ENCODE measurements around the gene PIGU. TPM values are rescaled to one million over a fixed set of nuclear protein-coding genes. Genes with fewer than 3 reads are reported as not detected.

Gene PIGU
- total and polyA plus RNA-seq, 2 of the 13 experiments (the other 11 are each of a cell fraction or from before 2014, with no cell fraction given) = 45.5 to 231 TPM

GRCh38 chr20:34717230-34718095 lies 40.6 kb upstream of the PIGU start (continued):
- no peak for TF ChIP-seq GABPA (IDR thresholded peaks at IDR 0.05; ENCODE audit: low read depth, low read length)
- no peak for TF ChIP-seq GABPA (CRISPR knock-in tag; IDR thresholded peaks at IDR 0.05; ENCODE audit: low read depth)
- no peak for TF ChIP-seq ZNF335 (CRISPR knock-in tag; IDR thresholded peaks at IDR 0.05)
- no peak for TF ChIP-seq ZNF615 (CRISPR knock-in tag; IDR thresholded peaks at IDR 0.05; ENCODE audit: borderline replicate concordance)
- no peak for TF ChIP-seq ZIK1 (CRISPR knock-in tag; IDR thresholded peaks at IDR 0.05; ENCODE audit: borderline replicate concordance, low read depth)
- TF ChIP-seq ADNP (CRISPR knock-in tag; IDR thresholded peaks at IDR 0.05) = 0 out of 2 replicates have a peak, but pooled peaks have one; percentile 29
- no peak for TF ChIP-seq ZNF572 (CRISPR knock-in tag; IDR thresholded peaks at IDR 0.05)
- no peak; the same call in 1 of the 2 replicates for TF ChIP-seq SOX5 (CRISPR knock-in tag; IDR thresholded peaks at IDR 0.05; ENCODE audit: borderline replicate concordance)
- TF ChIP-seq ZNF576 (CRISPR knock-in tag; IDR thresholded peaks at IDR 0.05) = no peak
- 0 out of 2 replicates have a peak, but pooled peaks have one; percentile 23 for TF ChIP-seq ZNF331 (CRISPR knock-in tag; IDR thresholded peaks at IDR 0.05)
- TF ChIP-seq NR2F2 (IDR thresholded peaks at IDR 0.05; ENCODE audit: borderline replicate concordance, low read depth) = no peak
- TF ChIP-seq MXD4 (CRISPR knock-in tag; IDR thresholded peaks at IDR 0.05) = no peak
- no peak; the same call in 1 of the 2 replicates for TF ChIP-seq UBTF (CRISPR knock-in tag; IDR thresholded peaks at IDR 0.05)
- no peak for TF ChIP-seq ATRX (CRISPR knock-in tag; IDR thresholded peaks at IDR 0.05; ENCODE audit: borderline replicate concordance)
- peak; percentile 26; the same call in 1 of the 2 replicates for TF ChIP-seq SMC3 (IDR thresholded peaks at IDR 0.05; ENCODE audit: low read length)
- TF ChIP-seq ZHX2 (IDR thresholded peaks at IDR 0.05; ENCODE audit: low read depth) = no peak
- TF ChIP-seq ZHX2 (CRISPR knock-in tag; IDR thresholded peaks at IDR 0.05; ENCODE audit: borderline replicate concordance) = no peak
- 0 out of 2 replicates have a peak, but pooled peaks have one; percentile 54 for TF ChIP-seq ZNF292 (CRISPR knock-in tag; IDR thresholded peaks at IDR 0.05; ENCODE audit: borderline replicate concordance, low read depth)
- TF ChIP-seq IKZF1 (IDR thresholded peaks at IDR 0.05) = no peak
- no peak for TF ChIP-seq ZNF138 (CRISPR knock-in tag; IDR thresholded peaks at IDR 0.05; ENCODE audit: low read depth)
- TF ChIP-seq ZNF550 (CRISPR knock-in tag; IDR thresholded peaks at IDR 0.05; ENCODE audit: borderline replicate concordance) = no peak
